GM19324 (cell line): Measurements from ENCODE around the gene PIEZO2.
"Not testable (repeated sequence)": the region's sequence is repeated elsewhere in the genome, so short reads cannot be mapped to it uniquely, and the experiment has no call there.

Source experiments
- ATAC-seq: cut with Tn5 transposase; IDR thresholded peaks from one replicate; pipeline ENCODE4 v1.9.1; 2021; ENCODE audit warnings: mild to moderate bottlenecking, moderate library complexity; ENCODE audit not compliant: unreplicated experiment, low FRiP score

The PIEZO2 gene

DNA sequence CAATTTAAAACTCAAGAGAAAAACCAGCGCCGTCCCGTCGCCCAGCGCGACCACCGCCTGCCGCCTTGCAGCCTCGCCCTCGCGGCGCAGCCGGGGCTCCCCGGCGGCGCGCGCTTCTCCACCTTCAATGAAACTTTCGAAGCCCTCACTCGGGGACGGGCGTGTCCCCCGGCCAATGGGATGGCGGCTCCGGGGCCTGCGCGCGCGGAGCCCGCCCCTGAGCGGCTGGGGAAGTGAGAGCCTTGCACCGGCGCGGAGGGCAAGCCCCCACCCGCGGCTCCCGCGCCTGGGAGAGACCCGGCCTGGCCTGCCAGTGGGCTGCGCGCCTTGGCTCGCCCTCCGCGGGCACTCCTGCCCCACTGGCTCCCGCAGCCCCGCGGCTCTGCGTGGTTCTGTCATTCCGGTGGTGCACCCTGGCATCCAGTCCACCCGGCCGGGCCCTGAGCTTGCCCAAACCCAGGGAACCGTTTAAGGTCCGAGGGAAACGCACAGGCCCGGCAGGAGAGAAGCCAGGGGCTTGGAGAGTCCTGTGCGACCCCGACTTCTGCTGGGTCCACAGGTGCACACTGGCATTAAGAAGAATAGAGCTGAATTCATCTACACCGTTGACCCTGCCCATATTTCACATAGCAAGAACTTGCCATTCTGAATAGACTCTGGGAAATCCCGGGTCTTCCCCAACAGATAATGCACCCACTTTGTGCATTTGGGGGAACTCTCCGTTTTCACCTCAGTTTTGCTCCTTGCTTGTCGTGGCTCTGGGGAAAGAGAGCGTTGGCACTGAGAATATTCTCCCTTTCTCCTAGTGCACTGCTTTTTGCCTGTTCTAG, at the start of gene PIEZO2:
PIEZO2 (minus strand) TSS at position 129 of the 830 bp plus-strand sequence. CDS start 981 bp downstream, outside the sequence.
- peak; percentile 69 for ATAC-seq

DNA sequence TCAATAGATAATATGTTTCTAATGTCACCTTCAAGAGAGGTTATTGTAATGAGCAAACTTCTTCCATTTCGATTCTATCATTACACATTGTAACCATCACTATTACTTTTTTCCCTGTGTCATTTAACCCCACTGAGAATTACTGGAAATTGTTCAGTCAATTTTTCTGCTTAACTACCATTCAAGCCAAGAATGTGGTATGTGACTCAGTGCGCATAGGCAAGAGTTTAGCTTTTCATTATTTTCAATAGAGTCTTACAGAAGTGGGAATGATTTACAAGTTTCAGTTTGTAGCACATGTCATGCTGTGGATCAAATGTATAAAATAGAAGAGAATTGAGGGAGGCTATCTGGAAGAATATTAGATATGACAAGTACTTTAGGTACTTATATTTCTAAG, 34.3 kb upstream of the PIEZO2 start:
- no peak for ATAC-seq

DNA sequence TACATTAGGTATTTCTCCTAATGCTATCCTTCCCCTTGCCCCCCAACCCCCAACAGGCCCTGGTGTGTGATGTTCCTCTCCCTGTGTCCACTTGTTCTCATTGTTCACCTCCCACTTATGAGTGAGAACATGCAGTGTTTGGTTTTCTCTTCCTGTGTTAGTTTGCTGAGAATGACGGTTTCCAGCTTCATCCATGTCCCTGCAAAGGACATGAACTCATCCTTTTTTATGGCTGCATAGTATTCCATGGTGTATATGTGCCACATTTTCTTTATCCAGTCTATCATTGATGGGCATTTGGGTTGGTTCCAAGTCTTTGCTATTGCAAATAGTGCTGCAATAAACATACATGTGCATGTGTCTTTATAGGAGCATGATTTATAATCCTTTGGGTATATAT, 32.3 kb upstream of the PIEZO2 start:
- not testable (repeated sequence) for ATAC-seq

DNA sequence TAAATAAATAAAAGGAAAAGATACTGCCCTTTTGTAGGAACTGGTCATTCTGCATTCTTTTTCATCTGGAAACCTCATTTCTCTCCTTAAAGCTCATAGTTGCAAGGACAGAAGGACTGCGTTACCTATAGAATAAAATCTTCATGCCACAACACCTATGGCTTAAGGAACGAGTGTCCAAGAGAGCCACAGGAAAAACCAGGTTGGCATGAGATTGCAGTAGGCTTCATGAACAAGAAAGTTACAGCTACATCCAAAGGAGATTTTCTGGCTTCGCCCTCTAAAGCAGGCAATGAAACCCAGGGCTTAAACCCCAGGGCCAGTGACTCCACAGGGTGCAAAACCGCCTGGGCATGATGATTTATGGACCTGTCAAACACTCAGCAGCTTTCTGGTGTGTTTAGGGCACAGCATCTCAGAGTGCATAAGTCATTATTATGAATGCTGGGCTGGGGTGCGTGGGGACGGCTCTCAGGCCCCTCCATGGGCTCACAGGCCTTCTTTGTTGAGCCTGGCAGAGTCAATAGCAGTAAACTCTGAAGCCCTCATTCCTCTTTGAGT, 30.7 kb upstream of the PIEZO2 start:
- ATAC-seq: no peak

DNA sequence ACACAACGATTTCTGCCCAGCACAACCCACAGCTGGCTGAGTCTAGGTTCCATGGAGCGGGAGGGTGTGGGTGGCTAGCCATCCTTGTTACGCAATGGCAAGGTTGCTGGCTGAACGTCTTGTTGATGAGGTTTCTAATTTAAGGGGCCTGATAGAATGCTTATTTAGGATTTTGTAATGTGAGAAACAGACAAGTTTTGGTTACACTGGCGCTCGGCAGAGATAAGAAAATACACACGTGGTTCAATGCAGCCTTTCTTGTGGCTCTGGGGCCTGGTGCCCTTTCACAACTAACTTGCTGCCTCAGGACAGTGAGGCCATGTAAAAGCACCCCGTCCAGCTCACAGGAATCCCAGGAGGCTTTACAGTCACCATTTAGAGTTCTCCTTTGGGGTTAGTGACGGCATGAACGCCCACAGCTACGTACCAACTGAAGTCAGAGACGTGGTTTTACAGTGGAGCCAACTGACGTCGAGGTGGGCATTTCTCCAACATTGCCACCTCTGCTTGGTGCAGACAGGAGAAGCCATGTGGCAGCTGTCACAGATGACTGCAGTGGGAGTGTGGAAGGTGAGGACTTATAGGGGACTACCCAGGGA, 29.7 kb upstream of the PIEZO2 start:
- no peak for ATAC-seq

DNA sequence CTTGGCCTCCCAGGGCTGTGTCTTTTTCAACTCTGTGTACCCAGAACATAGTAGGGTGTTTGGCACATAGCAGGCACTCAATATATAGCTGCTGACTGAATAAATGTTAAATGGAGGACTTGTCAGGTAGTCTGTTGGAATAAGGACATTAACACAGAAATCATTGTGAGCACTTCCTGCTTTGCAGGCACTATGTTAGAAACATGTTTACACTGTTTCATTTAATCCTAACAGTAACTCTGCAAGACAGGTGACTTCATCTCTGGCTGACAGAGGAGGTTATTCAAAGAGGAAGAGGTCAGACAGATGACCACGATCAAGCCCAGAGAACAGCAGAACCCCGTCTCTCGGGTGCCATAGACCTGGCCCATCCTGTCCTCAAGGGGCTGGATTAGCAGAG, 28.0 kb upstream of the PIEZO2 start:
- ATAC-seq: no peak

DNA sequence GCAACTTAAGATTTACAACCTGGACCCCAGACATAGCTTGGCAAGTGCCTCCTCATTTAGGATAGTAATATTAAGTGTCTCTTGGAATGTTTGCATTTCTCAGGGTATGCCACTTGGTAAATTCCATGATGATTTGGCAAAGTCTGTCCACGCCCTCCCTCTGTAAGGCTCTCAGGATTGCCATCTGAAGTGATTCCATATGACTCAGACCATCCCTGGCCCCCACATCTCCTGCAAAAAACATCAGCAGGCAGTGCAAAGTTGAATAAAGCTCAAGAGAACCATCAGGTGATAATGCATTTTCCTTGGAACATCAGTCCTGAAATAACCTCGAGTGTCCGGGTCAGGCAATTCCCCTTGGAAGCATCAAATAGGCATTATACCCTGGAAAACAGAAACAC, 27.1 kb upstream of the PIEZO2 start:
- no peak for ATAC-seq

DNA sequence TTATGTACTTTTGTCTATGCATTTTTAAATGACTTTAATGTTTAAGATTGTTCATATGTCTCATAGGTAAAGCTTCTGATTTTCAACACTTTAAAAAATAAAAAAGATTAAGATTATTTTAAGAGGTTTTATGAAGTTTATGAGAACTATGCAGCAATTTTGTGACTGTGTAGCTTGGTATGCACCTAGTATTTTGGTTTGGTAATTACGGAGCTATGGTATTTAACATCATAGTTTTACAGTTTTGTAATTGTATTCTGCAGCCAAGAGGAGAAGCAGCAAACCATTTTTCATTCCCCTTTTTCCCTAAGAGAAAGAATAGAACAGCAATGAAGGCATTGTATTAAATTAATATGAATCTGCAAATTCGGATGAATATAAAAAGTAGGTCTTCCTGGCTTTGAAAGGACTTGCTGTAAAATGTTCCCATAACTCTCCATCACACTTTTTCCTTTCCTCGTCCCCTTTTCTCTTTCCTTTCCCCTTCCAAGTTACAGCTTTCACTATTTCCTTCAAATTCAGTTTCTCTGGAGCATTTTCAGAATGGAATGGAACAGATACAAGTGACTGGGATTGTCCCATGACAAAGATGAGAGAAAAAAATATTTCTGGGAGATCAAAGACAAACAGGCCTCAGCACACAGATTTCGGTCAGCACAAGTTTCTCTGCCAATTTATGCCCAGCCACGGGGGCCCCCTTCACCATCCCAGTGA, 26.1 kb upstream of the PIEZO2 start:
- no peak for ATAC-seq

DNA sequence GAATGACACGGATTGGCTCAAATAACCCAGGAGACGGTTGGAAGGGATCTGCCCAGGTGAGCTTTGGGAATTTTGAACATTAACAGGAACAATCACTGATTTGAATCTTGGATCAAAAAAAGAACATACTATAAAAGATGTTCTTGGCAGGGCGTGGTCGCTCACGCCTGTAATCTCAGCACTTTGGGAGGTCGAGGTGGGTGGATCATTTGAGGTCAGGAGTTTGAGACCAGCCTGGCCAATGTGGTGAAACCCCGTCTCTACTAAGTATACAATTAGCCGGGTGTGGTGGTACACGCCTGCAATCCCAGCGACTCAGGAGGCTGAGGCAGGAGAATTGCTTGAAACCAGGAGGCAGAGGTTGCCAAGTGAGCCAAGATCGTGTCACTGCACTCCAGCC, 24.8 kb upstream of the PIEZO2 start:
- ATAC-seq: not testable (repeated sequence)

DNA sequence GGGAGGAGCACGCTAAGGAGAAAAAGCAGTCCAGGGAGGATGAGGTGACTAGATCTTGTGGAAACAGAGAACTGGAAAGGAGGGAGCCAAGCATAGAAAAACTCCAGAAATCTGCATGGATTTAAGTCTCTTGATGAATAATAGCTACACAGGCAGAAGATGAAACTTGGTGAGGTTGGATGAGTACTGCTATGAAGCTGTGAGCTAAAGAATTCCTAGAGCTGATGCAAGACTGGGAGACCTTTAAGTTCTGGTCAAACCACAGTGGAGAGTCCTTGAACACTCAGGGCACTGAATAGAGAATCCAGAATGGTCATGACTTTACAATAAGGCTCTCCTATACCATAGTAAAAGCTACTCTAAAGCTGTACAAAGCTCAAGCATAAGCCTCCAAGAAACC, 18.4 kb upstream of the PIEZO2 start:
- ATAC-seq: no peak

DNA sequence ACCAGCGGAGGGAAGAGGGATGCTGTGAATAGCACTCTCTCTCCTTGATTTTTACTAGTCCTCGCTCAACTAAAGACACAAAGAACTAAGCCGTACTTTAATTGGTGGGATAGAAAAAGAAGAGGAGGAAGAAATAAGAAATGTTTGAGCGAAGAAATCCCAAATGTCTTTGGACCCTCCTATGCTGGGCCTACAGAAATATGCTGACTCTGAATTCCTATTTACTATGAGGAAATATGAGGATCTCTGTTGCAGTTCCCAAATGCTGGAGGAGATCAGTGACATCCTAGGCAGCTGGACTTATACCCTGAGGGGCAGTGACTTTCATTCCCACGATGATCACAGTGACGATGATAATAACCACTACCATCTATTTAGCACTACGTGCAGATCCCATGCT, 16.6 kb upstream of the PIEZO2 start:
- ATAC-seq: no peak

DNA sequence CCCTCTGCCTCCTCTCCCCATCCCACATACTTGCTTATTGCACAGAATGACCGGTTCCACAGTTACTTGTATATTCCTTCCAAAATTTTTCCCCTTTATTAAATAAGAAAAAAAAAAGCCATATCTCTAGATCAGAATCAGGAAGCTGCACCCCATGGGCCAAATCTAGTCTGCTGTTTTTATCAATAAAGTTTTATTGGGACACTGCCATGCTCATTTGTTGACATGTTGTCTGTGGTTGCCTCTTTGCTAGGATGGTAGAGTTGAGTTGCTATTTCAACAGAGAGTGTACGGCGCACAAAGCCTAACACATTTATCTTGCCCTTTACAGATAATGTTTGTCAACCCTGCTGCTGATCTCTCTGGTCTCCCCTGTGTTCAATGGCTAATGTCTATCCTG, 15.8 kb upstream of the PIEZO2 start:
- no peak for ATAC-seq

DNA sequence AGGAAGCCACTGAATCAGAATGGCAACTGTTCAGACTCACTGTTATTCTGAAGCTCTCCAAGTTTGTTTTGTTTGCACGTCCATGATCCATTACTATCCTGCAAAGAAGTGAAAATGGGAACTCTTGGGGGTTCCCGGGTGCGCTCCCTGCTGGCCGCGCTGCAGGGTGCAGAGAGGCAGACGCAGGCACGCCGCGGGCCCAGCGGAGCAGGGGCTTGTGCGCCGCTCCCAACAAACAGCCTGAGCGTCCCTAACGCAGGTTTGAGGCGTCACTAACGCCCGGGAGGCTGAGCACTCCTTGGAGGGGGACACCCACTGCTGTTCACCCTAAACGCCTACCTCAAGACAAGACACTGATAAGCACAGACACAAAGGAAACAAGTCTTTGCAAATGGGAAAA, 14.3 kb upstream of the PIEZO2 start:
- no peak for ATAC-seq

DNA sequence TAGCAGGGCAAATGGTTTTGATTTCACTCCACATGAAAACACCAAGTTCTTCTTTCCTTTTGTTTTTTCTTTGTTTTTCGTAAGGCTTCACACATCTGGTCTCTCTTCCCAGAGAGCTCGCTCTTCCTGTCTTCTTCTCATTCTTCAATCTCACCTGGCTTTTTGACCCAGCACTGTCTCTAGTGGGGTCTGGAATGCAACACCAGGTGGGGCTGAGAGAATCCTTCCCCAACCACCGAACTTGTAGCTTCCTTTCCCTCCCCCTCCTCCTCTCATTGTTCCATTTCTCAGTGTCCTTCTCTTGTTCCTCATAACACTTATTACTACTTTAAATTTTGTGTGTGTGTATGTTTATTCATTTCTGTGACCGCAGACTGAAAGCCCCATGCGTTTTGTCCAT, 13.5 kb upstream of the PIEZO2 start:
- no peak for ATAC-seq

DNA sequence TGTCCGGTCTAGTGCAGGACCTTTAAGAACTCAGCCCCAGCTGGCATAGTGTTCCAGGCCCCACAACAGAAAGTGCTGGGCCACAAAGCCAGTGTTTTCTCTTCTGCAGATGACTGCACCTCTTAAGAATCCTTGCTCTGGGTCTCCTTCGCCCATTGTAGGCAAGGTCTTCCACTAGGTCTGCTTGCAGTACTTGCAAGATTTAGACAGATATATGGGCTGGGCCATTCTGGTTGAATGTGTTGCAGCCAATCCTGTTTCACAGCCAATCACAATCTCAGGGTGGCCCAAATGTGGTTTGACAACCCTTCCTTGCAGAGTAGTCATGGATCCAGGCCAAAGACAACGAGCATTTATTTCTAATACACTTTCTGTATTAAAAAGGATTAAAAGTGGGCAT, 13.1 kb upstream of the PIEZO2 start:
- no peak for ATAC-seq

DNA sequence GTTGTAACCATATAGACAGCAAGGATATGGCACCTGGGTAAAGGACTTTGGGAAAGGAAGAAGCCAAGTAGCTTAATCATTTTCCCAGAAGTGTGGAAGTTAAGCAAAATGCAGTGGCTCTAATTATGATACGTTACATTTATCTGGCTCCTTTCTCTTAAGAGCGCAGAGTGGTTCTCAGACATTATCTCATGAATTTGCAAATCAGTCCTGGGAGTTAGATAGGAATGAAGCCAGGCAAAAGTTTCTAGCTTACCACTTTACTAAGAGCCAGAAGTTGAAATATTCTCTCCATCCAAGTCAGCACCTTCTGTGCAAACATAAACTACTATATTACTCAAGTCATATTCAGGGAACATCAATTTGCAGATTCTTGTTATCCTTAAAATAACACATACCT, 10.9 kb upstream of the PIEZO2 start:
- no peak for ATAC-seq

DNA sequence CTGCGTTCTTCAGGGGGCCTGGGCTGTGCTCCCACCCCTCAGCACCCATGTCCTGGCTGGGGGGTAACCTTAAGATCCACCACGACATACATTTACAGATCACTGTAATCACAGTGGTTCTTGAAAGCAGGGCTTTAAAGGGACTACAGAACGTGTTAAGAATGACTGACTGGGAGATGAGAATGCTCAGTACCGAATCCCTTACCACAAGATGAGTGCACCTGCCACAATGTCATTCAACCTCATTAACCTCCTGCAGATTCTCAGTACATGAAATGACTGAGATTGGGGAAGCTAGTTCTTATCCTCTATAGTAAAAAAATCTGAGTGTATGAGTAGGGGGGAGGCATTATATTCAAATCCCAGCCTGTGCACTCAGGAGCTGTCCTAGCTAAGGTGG, 10.5 kb upstream of the PIEZO2 start:
- ATAC-seq: no peak

DNA sequence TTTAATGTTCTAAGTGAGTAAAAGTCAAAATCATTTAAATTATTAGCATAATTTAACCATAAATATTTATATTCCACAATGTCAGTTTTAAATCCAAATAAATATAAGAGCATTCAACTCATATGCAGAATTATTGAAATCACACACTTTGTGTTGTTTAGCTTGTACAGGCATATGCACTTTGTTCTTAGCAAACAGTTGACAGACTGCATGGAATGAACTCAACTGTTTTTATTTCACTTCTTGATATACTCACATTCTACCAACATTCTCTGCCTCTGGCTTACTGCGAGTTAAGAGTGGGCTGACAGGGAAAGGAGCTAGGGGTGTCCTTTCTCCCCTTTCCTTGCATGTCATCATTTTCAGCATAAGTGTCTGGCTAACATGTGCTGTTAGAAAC, 7.6 kb upstream of the PIEZO2 start:
- no peak for ATAC-seq

DNA sequence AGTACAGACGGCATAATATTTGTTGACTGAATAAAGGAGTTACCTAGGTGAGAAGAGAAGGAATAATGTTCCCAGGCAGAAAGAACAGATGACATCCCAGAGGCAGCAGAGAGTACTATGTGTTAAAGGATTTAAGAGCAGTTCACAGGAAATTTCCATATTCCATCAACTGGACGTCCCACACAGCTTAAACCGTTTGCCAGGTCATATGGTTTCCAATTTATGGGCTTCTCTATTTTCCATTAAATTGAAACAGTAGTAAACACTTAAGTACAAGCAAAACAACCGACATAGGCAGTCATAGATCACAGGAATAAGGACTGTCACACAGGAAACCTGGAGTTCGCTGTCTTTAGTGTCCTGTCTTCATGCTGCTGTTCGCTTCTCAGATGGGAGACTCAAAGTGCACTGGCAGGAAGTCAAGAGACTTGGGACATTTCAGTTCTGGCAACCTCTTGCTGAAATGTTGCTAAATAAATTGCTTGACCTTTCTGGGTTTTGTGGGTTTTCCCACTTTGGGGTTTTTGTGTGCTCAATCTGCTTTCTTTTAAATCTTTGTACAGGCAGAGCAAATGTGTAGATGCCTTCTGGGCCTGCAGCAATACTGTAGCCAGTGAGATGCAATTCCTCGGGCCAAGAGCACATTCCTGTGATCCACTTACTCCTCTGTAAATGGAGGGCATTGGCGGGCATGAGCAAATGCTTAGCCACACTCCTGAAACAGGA, 5.8 kb upstream of the PIEZO2 start:
- no peak for ATAC-seq

DNA sequence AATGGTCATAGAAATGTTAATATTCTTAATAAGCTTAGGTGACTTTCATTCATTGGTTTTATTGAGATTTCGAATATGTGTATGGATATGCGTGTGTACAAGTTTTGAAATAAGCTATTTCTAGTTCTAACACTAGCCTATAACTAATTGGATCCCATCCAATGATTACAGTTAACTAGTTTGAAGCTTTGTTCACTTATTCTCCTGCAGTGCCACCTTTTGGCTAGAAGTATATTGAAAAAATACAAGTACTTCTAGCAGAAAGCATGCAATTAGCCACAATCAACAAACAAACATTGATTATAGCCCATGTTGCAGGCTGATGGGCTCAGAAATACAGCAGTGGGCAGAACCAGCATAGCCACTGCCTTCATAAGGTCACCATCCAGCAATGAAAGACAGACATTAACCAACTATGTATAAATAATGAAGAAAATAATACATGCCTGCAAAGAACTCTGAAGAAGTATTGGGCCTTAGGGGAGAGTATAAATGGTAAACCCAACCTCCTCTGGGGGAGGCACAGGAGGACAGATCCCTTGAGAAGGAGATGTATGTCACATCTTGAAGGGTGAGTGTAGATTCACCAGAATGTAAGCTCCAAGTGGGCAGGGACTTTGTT, 5.1 kb upstream of the PIEZO2 start:
- ATAC-seq: no peak
